ENCODE measurements around the gene PTPRE.

Gene PTPRE

DNA sequence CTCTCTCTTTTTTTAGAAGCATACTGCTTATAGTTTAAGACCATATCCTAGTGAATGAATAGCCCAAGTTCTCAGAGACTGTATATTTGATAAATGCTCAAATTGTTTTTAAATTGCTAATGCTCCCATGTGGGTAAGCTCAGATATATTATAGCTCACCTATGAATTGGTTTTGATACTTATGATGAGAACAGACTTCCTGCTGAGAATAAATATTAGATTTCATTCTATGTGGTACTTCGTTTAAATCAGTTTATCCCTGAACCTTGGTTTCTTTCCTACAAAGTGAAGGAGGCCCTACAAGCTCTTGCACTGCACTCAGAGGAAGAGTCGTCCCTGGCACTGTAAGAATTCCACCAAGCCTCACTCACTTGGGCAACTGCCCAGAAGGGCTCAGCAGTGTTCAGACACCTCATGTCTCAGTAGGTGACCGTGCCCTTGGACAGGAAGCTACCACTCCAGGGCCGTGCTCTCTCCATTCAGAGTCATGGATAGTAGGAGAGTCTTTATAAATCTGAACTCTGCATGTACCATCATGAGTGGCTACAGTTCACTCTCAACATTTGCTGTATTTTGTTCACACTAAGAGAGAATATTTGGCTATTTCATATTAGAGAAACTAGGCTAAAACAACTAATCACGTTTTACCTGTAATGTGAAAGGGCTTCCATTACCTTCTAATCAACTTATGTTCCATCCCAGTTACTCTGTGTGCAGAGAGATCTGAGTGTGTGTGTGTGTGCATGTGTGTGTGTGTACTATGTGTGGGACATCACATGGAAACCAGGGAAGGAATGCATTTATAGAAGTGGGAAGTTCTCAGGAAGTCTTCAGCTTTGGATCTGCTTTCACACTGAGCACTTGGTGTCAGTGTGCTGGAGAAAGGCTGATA lies 93.8 kb downstream of the PTPRE start:
- peak; percentile 30 for DNase-seq (ENCODE audit: low read depth)

DNA sequence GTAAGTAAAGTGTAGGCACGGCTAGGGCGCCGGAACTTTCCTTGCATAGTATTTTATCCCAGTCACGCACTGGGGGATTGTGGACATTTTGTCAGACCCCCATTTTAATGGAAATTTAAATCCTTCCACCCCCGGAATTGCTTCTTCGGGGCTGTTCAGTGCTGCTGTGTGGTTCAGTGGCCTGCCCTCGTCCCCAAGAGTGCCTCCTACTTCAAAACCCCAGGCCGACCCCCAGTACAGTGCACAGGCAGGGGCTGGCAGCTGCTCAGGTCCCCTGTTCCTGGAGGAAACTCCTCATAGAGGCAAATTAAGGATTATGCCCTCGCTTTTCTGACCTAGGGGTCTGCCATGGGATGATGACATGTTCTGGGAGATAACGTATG lies 94.5 kb downstream of the PTPRE start:
- no peak for DNase-seq (ENCODE audit: low read depth)

- no peak for DNase-seq (ENCODE audit: low read depth)
Observed at GRCh38 chr10:128001849-128002248, 94.9 kb downstream of the PTPRE start.

DNA sequence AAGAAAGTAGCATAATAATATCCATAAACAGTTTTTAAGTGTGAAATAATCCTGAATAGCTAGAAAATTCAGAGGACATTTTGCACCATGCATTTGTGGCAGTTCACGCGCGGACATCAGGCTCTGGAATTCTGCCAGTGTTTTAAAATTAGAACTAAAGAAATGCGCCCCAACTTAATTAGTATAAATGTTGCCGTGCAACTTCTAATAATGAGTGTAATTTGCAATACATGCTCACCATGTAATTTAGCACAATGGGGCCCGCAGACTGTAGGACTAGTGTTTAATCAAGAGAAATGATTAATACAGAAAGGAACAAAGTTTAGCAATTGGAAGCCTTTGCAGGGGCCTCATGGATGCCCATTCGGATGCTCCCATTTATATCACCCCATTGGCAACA lies 96.6 kb downstream of the PTPRE start:
- DNase-seq (ENCODE audit: low read depth) = no peak

- DNase-seq (ENCODE audit: low read depth) = no peak
Observed at GRCh38 chr10:128005858-128006257, 99.0 kb downstream of the PTPRE start.

- no peak for DNase-seq (ENCODE audit: low read depth)
Observed at GRCh38 chr10:128007056-128007455, 100.2 kb downstream of the PTPRE start.

- no peak for DNase-seq (ENCODE audit: low read depth)
Observed at GRCh38 chr10:128007971-128008370, 101.1 kb downstream of the PTPRE start.

DNA sequence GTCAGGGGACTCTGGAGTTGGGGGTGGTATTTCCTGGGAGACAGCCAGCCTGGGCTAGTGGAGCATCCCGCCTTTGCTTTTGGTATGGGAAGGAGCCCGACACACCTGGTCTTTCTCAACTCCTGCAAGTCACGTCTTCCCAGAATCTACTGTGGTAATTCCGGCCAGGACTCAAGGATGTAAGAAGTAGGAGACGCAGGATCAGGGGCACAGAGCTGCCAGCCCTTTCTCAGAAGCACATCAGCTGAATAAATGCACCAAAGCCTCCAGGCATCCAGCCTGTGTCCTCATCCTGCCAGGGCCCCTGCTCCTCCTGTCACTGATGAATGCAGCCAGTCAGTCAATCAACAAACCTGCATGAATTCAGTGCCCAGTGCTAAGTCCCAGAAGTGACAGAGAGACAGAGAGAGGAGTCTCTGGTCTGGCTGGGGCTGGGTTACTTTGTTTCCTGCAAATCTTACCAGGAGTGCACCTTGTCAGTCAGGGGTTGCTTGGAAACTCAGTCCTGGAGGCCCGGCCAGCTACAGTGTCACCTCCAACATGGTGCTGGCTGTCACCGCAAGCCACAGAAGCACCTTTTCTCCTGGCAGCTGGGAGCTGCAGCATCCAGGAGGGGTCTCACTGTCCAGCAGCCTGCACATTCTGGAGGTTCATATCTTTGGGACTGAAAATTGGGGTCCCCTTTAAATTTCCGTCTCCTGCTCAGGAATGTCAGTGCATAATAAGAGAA lies 101.8 kb downstream of the PTPRE start:
- DNase-seq (ENCODE audit: low read depth) = no peak

DNA sequence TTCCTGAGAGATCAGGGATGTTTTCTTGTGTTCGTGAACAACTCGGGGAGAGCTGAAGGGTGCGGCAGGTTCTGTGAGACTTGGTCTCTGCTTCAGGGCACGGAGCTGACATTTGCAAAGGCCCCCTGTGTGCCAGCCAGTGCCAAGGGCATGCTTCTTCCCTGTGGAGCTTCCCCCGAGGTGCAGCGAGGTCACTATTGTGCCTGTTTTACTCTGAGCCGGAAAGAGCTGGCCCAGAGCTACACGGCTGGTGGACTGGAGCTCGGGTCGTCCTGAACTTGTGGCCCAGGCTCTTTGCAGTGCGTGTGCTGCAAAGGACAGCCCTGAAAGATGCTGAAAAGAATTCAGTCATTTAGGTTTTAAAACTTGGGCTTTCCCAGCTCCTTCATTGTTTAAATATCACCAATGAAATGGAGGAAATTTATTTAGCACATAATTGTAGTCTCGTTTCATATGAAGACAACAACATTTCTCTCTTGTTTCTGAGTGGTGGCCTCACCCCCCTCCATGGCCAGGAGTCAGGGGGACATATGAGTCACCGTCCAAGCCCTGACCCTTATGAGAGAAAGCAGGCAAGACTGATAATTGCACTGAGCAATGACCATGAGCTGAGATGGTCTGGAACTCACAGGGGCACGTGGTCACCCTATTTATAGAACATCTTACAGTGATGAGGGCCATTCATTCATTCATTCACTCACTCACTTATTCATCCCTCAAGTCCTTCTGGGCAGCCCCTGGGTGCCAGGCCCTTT lies 102.6 kb downstream of the PTPRE start:
- DNase-seq (ENCODE audit: low read depth) = no peak

DNA sequence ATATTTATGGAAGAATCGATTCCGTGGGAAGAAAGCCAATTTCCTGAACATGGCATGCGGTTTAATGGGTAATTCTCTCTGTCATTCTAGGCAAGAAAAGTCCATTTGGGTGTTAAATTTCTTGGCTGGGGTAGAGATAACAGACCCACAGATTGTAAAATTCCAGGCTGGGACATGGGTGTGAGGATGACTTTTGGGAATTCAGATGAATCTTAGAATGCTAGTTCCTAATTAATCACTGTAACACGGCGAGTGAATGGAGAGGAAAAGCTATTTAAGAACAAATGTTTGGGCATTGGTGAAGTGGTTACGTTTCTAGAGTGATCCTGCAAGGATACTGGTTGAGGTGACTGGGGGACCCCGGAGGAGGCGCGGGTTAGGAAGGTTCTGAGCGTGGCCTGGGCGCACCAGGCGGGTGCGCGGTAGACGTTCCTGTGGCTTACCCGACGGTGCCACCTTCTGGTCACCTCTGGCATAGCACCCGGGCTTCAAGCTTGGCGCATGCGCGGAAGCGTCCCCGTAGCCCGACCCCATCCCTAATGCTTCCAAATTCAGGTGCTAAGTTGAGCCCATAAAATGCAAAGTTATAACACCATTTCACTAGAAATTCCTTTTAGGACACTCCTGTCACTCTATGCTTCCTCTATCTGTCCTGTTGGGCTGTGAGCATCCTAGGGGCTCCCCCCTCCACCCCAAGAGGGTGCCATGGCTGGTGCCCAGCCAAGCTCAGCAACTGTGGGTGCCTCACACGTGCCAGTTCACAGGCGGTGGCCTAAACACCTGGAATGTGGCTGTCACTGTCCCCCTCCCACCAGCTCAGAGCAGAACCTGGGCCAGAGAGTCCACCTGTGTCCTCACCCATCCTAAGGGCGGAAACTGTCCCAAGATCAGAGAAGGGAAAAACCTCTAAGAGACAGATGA lies 104.4 kb downstream of the PTPRE start:
- DNase-seq (ENCODE audit: low read depth) = peak; percentile 59

DNA sequence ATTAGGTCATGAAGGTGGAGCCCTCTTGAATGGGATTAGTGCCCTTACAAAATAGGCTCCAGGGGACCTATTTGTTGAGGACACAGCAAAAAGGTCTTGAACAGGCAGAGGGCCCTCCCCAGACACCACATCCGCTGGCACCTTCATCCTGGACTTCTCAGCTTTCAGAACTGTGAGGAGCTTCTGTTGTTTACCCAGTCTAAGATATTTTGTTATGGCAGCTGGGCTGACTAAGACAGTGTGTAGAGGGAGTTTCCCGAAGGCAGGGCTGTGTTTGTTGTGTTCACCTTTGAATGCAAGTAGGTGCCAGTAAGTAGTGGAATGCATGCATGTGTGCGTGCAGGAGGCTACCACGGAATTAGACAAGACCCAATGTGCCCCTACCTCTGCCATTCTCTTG lies 106.7 kb downstream of the PTPRE start:
- DNase-seq (ENCODE audit: low read depth) = no peak

GRCh38 chr10:128014236-128014635 lies 107.3 kb downstream of the PTPRE start:
- DNase-seq (ENCODE audit: low read depth) = no peak

GRCh38 chr10:128016423-128017060 lies 109.6 kb downstream of the PTPRE start:
- no peak for DNase-seq (ENCODE audit: low read depth)

DNA sequence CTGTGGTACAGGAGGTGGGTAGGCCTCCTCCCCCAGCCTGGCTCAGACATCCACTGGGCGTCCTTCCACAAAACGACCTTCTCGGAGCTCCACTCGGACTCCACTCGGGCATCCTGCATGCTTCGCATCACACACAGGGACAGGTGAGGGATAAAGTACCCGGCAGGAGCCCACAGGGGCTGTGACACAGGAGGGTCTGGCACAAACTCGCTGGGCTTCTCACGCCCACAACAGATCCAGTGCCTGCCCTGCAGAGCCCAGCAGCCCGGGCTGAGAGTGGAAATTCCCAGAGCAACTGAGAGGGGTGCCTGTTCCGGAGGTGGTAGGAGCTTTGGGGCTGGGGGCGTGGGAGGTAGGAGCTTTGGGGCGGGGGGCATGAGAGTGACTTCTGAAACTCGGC lies 110.9 kb downstream of the PTPRE start:
- DNase-seq (ENCODE audit: low read depth) = no peak

DNA sequence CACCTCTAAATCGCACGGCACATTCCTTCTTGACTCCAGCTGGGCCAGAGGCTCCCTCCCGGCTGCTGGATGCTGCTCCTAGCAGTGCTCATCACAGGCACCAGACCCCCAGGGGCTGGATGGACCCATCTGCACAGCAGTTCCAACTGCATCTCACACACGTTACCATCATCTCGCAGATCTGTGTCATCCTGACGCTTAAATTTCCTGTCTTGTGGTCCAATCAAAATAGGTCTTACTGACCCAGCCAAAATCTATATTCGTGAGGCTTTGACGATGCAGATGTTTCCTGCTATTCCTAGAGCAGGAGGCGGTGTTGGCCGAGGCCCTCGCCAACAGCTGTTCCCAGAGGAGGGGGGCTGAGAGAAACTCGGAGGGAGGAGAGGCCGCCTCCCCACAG lies 111.3 kb downstream of the PTPRE start:
- no peak for DNase-seq (ENCODE audit: low read depth)

GRCh38 chr10:128018691-128019090 lies 111.8 kb downstream of the PTPRE start:
- DNase-seq (ENCODE audit: low read depth) = no peak

GRCh38 chr10:128022261-128023196 lies 115.6 kb downstream of the PTPRE start:
- DNase-seq (ENCODE audit: low read depth) = no peak

GRCh38 chr10:128024426-128024825 lies 117.5 kb downstream of the PTPRE start:
- no peak for DNase-seq (ENCODE audit: low read depth)

- DNase-seq (ENCODE audit: low read depth) = no peak
Observed at GRCh38 chr10:128025437-128025836, 118.5 kb downstream of the PTPRE start.

- DNase-seq (ENCODE audit: low read depth) = no peak
Observed at GRCh38 chr10:128025951-128026350, 119.0 kb downstream of the PTPRE start.

Data from ELR (cell line).